Measurements from ENCODE around the gene ESYT1.
A peak's percentile ranks its signal among the peaks of the same experiment; 100 is the strongest.

- TF ChIP-seq POLR2AphosphoS5 (IDR thresholded peaks at IDR 0.05; ENCODE audit: low read length): peak; percentile 52
- TF ChIP-seq CTCF (IDR thresholded peaks at IDR 0.05 in 2 of 3, conservative IDR thresholded peaks at IDR 0.05 in 1 of 3; ENCODE audit: control insufficient read depth in 2 of 3, extremely low read depth in 1 of 3, insufficient read depth in 1 of 3, low read depth in 3 of 3, low read length in 3 of 3): no peak
- TF ChIP-seq HDAC2 (IDR thresholded peaks at IDR 0.05): no peak
Measured at GRCh38 chr12:56161690-56162351, 33.8 kb downstream of the ESYT1 start.
